Measurements from ENCODE around the gene CACNA2D3. TPM values are rescaled to one million over a fixed set of nuclear protein-coding genes. Genes with fewer than 3 reads are reported as not detected.

The CACNA2D3 gene
- total and polyA plus RNA-seq, 7 donors: 2.7 to 13.5 (median 9.0) TPM

DNA sequence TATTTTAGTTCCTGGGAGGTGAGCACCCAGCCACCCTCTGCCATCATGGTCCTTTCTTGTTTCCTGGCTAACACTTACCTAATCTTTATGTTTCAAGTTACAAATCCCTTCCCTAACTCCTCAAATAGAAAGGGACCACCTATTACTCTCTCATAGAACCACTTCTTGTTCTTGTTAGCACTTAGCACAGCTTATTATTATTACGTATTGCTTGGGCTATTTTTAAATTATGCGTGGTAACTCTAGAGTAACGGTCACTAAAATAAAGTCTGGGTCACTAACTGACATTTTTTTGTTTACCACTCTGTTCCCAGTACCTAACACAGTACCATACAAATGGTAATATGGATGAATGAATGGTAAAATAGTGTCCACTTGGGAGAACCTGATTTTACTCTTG is 663.6 kb downstream of the CACNA2D3 start:
- TF ChIP-seq, protein P1, sequence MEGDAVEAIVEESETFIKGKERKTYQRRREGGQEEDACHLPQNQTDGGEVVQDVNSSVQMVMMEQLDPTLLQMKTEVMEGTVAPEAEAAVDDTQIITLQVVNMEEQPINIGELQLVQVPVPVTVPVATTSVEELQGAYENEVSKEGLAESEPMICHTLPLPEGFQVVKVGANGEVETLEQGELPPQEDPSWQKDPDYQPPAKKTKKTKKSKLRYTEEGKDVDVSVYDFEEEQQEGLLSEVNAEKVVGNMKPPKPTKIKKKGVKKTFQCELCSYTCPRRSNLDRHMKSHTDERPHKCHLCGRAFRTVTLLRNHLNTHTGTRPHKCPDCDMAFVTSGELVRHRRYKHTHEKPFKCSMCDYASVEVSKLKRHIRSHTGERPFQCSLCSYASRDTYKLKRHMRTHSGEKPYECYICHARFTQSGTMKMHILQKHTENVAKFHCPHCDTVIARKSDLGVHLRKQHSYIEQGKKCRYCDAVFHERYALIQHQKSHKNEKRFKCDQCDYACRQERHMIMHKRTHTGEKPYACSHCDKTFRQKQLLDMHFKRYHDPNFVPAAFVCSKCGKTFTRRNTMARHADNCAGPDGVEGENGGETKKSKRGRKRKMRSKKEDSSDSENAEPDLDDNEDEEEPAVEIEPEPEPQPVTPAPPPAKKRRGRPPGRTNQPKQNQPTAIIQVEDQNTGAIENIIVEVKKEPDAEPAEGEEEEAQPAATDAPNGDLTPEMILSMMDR (IDR thresholded peaks at IDR 0.05): no peak
- Histone ChIP-seq H3K4me1 (no peaks in the 10 kb centered on the region), H3K27me3 (ENCODE audit: insufficient read depth in 3 of 3, low read length in 2 of 3) (no peaks in the 10 kb centered on the region), H3K4me3 (no peak overlapping the region), H3K27ac (no peak overlapping the region), H3K9me3 (peaks cover 4% of the 10 kb centered on the region), H3K36me3 (ENCODE audit: insufficient read depth in 1 of 2, low read depth in 1 of 2) (no peaks in the 10 kb centered on the region)
- ATAC-seq (no peak), DNase-seq (no peak)
- WGBS, 3 donors: 79 to 89% (median 86%) methylated on average over 3 of the region's 3 CpGs
- intact Hi-C loops (cut with DNase I): no loop called here

- TF ChIP-seq, protein P1 (IDR thresholded peaks at IDR 0.05): no peak
- H3K36me3 ChIP-seq (ENCODE audit: insufficient read depth in 1 of 2, low read depth in 1 of 2): no peaks in the 10 kb centered on the region
- intact Hi-C loops (cut with DNase I): no loop called here
- no peak overlapping the region for H3K27ac ChIP-seq
- ATAC-seq: no peak
- WGBS, 3 donors: 67 to 81% (median 69%) methylated on average over 3 of the region's 3 CpGs
- no peak for DNase-seq
- peaks cover 4% of the 10 kb centered on the region for H3K9me3 ChIP-seq
- H3K4me1 ChIP-seq: no peaks in the 10 kb centered on the region
- no peak overlapping the region for H3K4me3 ChIP-seq
- no peaks in the 10 kb centered on the region for H3K27me3 ChIP-seq (ENCODE audit: insufficient read depth in 3 of 3, low read length in 2 of 3)
Measured at GRCh38 chr3:54790051-54790450, 667.7 kb downstream of the CACNA2D3 start.

- no peaks in the 10 kb centered on the region for H3K36me3 ChIP-seq (ENCODE audit: insufficient read depth in 1 of 2, low read depth in 1 of 2)
- no peaks in the 10 kb centered on the region for H3K4me1 ChIP-seq
- intact Hi-C loops (cut with DNase I): no loop called here
- peaks cover 4% of the 10 kb centered on the region for H3K9me3 ChIP-seq
- no peak for ATAC-seq
- TF ChIP-seq, protein P1 (IDR thresholded peaks at IDR 0.05): no peak
- H3K27me3 ChIP-seq (ENCODE audit: insufficient read depth in 3 of 3, low read length in 2 of 3): no peaks in the 10 kb centered on the region
- H3K4me3 ChIP-seq: no peak overlapping the region
- WGBS, 3 donors: 71 to 79% (median 76%) methylated on average over 2 of the region's 2 CpGs
- no peak for DNase-seq
- H3K27ac ChIP-seq: no peak overlapping the region
Measured at GRCh38 chr3:54791501-54792156, 669.3 kb downstream of the CACNA2D3 start.

DNA sequence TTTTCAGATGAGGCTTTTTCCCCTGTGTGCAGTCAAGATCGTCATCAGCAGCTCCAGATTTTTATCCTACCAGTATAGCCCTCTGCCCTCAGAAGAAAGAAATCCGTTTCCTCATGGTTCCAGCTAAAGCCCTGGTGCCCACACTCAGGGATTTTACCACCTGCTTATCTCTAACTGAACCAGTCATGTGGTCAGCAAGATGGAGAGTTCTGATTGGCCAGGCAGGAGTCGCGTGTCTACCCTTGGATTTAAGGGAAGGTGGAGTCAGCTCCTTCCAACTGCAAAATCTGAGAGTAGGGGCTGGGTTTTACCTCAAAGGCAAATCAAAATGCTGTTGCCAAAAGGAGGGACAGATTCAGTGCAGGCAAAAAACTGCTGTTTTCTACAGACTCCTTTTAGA is 670.2 kb downstream of the CACNA2D3 start:
- Histone ChIP-seq H3K36me3 (ENCODE audit: insufficient read depth in 1 of 2, low read depth in 1 of 2) (no peaks in the 10 kb centered on the region), H3K4me3 (no peak overlapping the region), H3K4me1 (no peaks in the 10 kb centered on the region), H3K27ac (no peak overlapping the region), H3K9me3 (peaks cover 3% of the 10 kb centered on the region), H3K27me3 (ENCODE audit: insufficient read depth in 3 of 3, low read length in 2 of 3) (no peaks in the 10 kb centered on the region)
- TF ChIP-seq, protein P1 (IDR thresholded peaks at IDR 0.05): no peak
- ATAC-seq: no peak
- WGBS, 3 donors: 67 to 77% (median 72%) methylated on average over 4 of the region's 4 CpGs
- DNase-seq: no peak
- intact Hi-C loops (cut with DNase I): no loop called here

GRCh38 chr3:54793171-54793570 is 670.8 kb downstream of the CACNA2D3 start:
- ATAC-seq (no peak), DNase-seq (no peak)
- WGBS, 3 donors: 19 to 36% (median 23%) methylated on average over 6 of the region's 6 CpGs
- Histone ChIP-seq H3K4me3 (no peak overlapping the region), H3K9me3 (no peaks in the 10 kb centered on the region), H3K27ac (no peak overlapping the region), H3K36me3 (ENCODE audit: insufficient read depth in 1 of 2, low read depth in 1 of 2) (no peaks in the 10 kb centered on the region), H3K4me1 (no peaks in the 10 kb centered on the region), H3K27me3 (ENCODE audit: insufficient read depth in 3 of 3, low read length in 2 of 3) (no peaks in the 10 kb centered on the region)
- intact Hi-C loops (cut with DNase I): no loop called here
- TF ChIP-seq, protein P1 (IDR thresholded peaks at IDR 0.05): no peak

Data from psoas muscle (tissue), 8 donors.